A549 (cell line): Measurements from ENCODE around the gene PLA2G7. TPM values are rescaled to one million over a fixed set of nuclear protein-coding genes. Genes with fewer than 3 reads are reported as not detected.
A peak's percentile ranks its signal among the peaks of the same experiment; 100 is the strongest.

Experiments
- ATAC-seq, 2 experiments: fragments of 200-7000 bp in 1 of 2; fragments of >200 bp in 1 of 2; cut with Nextera tagmentation in 1 of 2; cut with Tn5 transposase in 1 of 2; 3 replicates each; pipeline versions ENCODE4 v1.8.0 to v1.9.1; 2018 to 2020; ENCODE audit warnings: mild to moderate bottlenecking in 1 of 2, moderate library complexity in 1 of 2
- CTCF ChIA-PET: fragments of 300-600 bp; sonication (Branson Sonifier 250); formaldehyde crosslinking; extraction: SDS; loops from one replicate; lab custom pipeline; 2021; ENCODE audit warnings: antibody characterized with exemption, inconsistent platforms; lab: Yijun Ruan, JAX
- POLR2A ChIA-PET: fragments of 350-600 bp; formaldehyde crosslinking; extraction: SDS; loops from one replicate; lab custom pipeline; 2021; ENCODE audit warnings: antibody characterized with exemption, inconsistent platforms; lab: Yijun Ruan, JAX
- DNase-seq, 2 experiments: peaks; one replicate each; pipeline versions ENCODE4 v3.0.0 to v3.0.0-alpha.2; 2011 to 2016; ENCODE audit warnings: low read depth in 1 of 2, low spot score in 1 of 2
- FAIRE-seq: peaks from 2 replicates; lab custom pipeline; 2011; peaks lifted over from hg19 to GRCh38; lab: Jason Lieb, UNC
- H3K27ac ChIP-seq, 2 experiments: fragments of >200 bp; sonication (Bioruptor Twin); formaldehyde crosslinking; 3 replicates each; pipeline ENCODE4 v1.5.1; 2016 to 2017
- H3K4me1 ChIP-seq: fragments of >200 bp; sonication (Bioruptor Twin); formaldehyde crosslinking; 3 replicates; pipeline ENCODE4 v1.6.1; 2016
- H3K4me2 ChIP-seq: fragments of >200 bp; sonication (Bioruptor Twin); formaldehyde crosslinking; 3 replicates; pipeline ENCODE4 v1.6.1; 2016
- H3K4me3 ChIP-seq: fragments of >200 bp; sonication (Bioruptor Twin); formaldehyde crosslinking; 3 replicates; pipeline ENCODE4 v1.5.1; 2016
- H3K9me3 ChIP-seq: fragments of >200 bp; sonication (Bioruptor Twin); formaldehyde crosslinking; 3 replicates; pipeline ENCODE4 v1.6.1; 2016
- CEBPB ChIP-seq, 2 experiments: fragments of >200 bp in 1 of 2; sonication (Bioruptor Twin) in 1 of 2; formaldehyde crosslinking in 1 of 2; IDR thresholded peaks; 2 replicates each; pipeline ENCODE4 v1.6.1; 2012 to 2016
- CHD2 ChIP-seq: fragments of 150-350 bp; IDR thresholded peaks from 2 replicates; pipeline ENCODE4 v1.6.1; 2014; ENCODE audit warnings: low read length; ENCODE audit not compliant: partially characterized antibody
- EHMT2 ChIP-seq: fragments of 200-600 bp; sonication (generic); IDR thresholded peaks from 2 replicates; pipeline ENCODE4 v1.6.1; 2016; ENCODE audit warnings: antibody characterized with exemption, low read depth, mild to moderate bottlenecking, moderate library complexity
- FOXS1 ChIP-seq: fragments of 250-450 bp; sonication (Bioruptor Pico); IDR thresholded peaks from 2 replicates; pipeline ENCODE4 v1.5.0; 2020; ENCODE audit warnings: mild to moderate bottlenecking, moderate library complexity
- GATA3 ChIP-seq: IDR thresholded peaks from 2 replicates; pipeline ENCODE4 v1.6.1; 2012; ENCODE audit warnings: borderline replicate concordance
- HEYL ChIP-seq: fragments of 250-450 bp; sonication (Bioruptor Pico); IDR thresholded peaks from 2 replicates; pipeline ENCODE4 v1.8.0; 2021; ENCODE audit warnings: mild to moderate bottlenecking, moderate library complexity
- HOXB13 ChIP-seq: fragments of 250-450 bp; sonication (Bioruptor Pico); IDR thresholded peaks from 2 replicates; pipeline ENCODE4 v1.5.0; 2020; ENCODE audit warnings: low read depth, mild to moderate bottlenecking, moderate library complexity
- HOXB5 ChIP-seq: fragments of 250-450 bp; sonication (Bioruptor Pico); IDR thresholded peaks from 2 replicates; pipeline ENCODE4 v1.5.0; 2020; ENCODE audit warnings: mild to moderate bottlenecking, moderate library complexity
- MAZ ChIP-seq: fragments of 150-350 bp; IDR thresholded peaks from 2 replicates; pipeline ENCODE4 v1.6.1; 2014; ENCODE audit warnings: antibody characterized with exemption, low read depth, low read length, borderline replicate concordance
- NFE2L2 ChIP-seq: fragments of 150-350 bp; conservative IDR thresholded peaks from 2 replicates; pipeline ENCODE4 v1.6.1; 2014; ENCODE audit warnings: low read length
- NPAS2 ChIP-seq: fragments of 250-450 bp; sonication (Bioruptor Pico); IDR thresholded peaks from 2 replicates; pipeline ENCODE4 v1.8.0; 2022; ENCODE audit warnings: mild to moderate bottlenecking, moderate library complexity, borderline replicate concordance
- POLR2A ChIP-seq: IDR thresholded peaks from 2 replicates; pipeline ENCODE4 v1.6.1; 2012; ENCODE audit warnings: mild to moderate bottlenecking, low read length
- RAD21 ChIP-seq, 2 experiments: fragments of >200 bp in 1 of 2; sonication (Bioruptor Twin) in 1 of 2; formaldehyde crosslinking in 1 of 2; IDR thresholded peaks in 1 of 2; conservative IDR thresholded peaks in 1 of 2; 2 replicates in 1 of 2; 3 replicates in 1 of 2; pipeline ENCODE4 v1.6.1; 2012 to 2018; ENCODE audit warnings: inconsistent platforms in 1 of 2
- RARB ChIP-seq: fragments of 250-450 bp; sonication (Bioruptor Pico); IDR thresholded peaks from 2 replicates; pipeline ENCODE4 v1.8.0; 2021; ENCODE audit warnings: mild to moderate bottlenecking, moderate library complexity
- RCOR1 ChIP-seq: fragments of 150-350 bp; IDR thresholded peaks from 2 replicates; pipeline ENCODE4 v1.6.1; 2014; ENCODE audit warnings: antibody characterized with exemption, low read length, low read depth
- RNF2 ChIP-seq: fragments of 200-600 bp; sonication (generic); IDR thresholded peaks from 2 replicates; pipeline ENCODE4 v1.6.1; 2016; ENCODE audit warnings: low read depth, mild to moderate bottlenecking, antibody characterized with exemption, moderate library complexity, borderline replicate concordance
- SMC3 ChIP-seq: fragments of >200 bp; sonication (Bioruptor Twin); formaldehyde crosslinking; IDR thresholded peaks from 3 replicates; pipeline ENCODE4 v1.6.1; 2018; ENCODE audit warnings: inconsistent platforms
- SREBF2 ChIP-seq: fragments of 450-650 bp; IDR thresholded peaks from 2 replicates; pipeline ENCODE4 v1.6.1; 2014; ENCODE audit warnings: mild to moderate bottlenecking, moderate library complexity
- WGBS: methylation state at CpG from one replicate; pipeline ENCODE4 v1.1.6; 2017; ENCODE audit errors: missing lambda C conversion rate; 5-methylcytosine and 5-hydroxymethylcytosine counted together
- polyA plus RNA-seq, 4 experiments: library from polyadenylated mRNA; depleted of rRNA in 3 of 4; stranded (reverse); fragments of >200 nt; fragmentation: RNase III in 1 of 4; extraction: RNeasy Plus Mini Kit Qiagen cat#74134 plus additional on column Dnase treatment in 1 of 4; gene quantifications; 2 replicates in 3 of 4; 3 replicates in 1 of 4; pipeline ENCODE4 v1.2.3, GENCODE V29; 2011 to 2017
- TF ChIP-seq, protein P1 (sequence below): fragments of >200 bp; sonication (Bioruptor Twin); formaldehyde crosslinking; IDR thresholded peaks from 3 replicates; pipeline ENCODE4 v1.6.1; 2016
- TF ChIP-seq, protein P2 (sequence below): fragments of >200 bp; sonication (Bioruptor Twin); formaldehyde crosslinking; IDR thresholded peaks from 3 replicates; pipeline ENCODE4 v1.5.1; 2016

Gene PLA2G7
- polyA plus RNA-seq, 2 of the 4 experiments (the other 2 are of a cell fraction): 0.04 TPM; not detected in 1

DNA sequence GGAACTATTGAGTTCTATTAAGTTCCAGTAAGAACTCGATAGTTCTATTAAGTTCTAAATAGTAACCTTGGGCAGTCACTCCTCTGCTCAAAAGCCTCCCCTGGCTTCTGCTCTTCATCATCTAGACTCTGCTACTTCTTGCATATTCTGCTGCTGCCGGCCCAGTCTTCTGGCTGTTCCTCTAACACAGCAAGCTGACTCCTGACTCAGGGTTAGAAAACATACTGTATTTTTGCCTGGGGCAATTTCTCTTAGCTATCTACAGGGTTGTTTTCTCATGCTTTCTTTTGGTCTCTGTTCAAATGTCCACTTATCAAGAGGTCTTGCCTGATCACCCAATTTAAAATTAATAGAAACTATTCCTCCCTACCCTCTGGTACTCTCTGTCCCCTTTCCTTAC, 67.8 kb downstream of the PLA2G7 start:
- H3K4me2 ChIP-seq: no peak overlapping the region
- WGBS: 48% methylated on average over 2 of the region's 2 CpGs
- DNase-seq: no peak
- POLR2A ChIA-PET: no interaction called here
- no peaks in the 10 kb centered on the region for H3K4me1 ChIP-seq
- no peaks in the 10 kb centered on the region for H3K9me3 ChIP-seq
- no peak for ATAC-seq
- no peak for FAIRE-seq
- CTCF ChIA-PET: no interaction called here
- no peak overlapping the region for H3K27ac ChIP-seq
- H3K4me3 ChIP-seq: no peak overlapping the region
- no peak for TF ChIP-seq HOXB13 (CRISPR knock-in tag)
- TF ChIP-seq RNF2: no peak
- TF ChIP-seq RCOR1: no peak
- TF ChIP-seq NPAS2: no peak
- no peak for TF ChIP-seq NFE2L2
- no peak for TF ChIP-seq CHD2
- TF ChIP-seq RARB (CRISPR knock-in tag): no peak
- no peak for TF ChIP-seq FOXS1 (CRISPR knock-in tag)
- TF ChIP-seq, all 56 proteins: peak for 0

DNA sequence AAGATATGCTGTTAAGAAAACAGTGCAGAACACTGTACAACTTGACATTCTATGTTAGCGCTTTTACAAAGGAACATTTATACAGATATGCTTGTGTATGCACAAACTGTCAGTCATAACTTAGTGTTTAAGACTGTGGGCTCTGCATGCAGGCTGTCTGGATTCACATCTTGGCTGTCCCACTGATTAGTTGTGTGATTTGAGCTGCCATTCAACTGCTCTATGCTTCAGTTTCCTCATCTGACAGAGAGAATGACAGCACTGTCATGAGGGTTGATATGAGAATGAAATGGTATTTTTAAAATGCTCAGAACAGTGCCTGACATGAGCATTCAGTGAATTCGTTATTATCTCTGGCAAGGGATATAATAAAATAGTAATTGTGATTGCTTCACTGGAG, 73.7 kb downstream of the PLA2G7 start:
- ATAC-seq (no peak), FAIRE-seq (no peak), DNase-seq (no peak)
- TF ChIP-seq POLR2A: no peak
- Histone ChIP-seq H3K4me3 (no peak overlapping the region), H3K4me2 (no peak overlapping the region), H3K4me1 (no peaks in the 10 kb centered on the region), H3K9me3 (no peaks in the 10 kb centered on the region), H3K27ac (no peak overlapping the region)
- ChIA-PET POLR2A (no interaction called here), CTCF (no interaction called here)
- 59% methylated on average over 2 of the region's 2 CpGs for WGBS

DNA sequence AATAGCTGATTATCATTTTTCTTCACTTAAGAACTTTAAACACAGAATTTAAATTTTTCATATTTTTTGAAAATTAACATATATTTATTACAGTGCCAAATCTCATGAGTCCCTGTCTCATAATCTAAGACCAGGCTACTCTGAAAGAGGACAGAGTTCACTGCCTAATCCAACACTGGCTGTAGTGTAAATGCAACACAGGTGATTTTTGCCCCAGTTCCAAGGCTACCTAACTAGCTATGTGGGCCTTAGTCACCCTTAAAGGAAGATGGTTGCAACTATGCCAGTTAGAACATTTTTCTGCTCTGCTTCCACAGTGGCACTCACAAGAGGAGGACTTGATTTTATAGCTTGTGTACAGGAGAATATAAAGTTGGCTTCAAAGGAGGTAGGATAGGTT, 77.5 kb downstream of the PLA2G7 start:
- DNase-seq: no peak
- CTCF ChIA-PET: no interaction called here
- POLR2A ChIA-PET: no interaction called here
- H3K27ac ChIP-seq: no peak overlapping the region
- H3K9me3 ChIP-seq: no peaks in the 10 kb centered on the region
- no peak for ATAC-seq
- no peak overlapping the region for H3K4me3 ChIP-seq
- no peak for FAIRE-seq
- TF ChIP-seq RAD21 (conservative IDR thresholded peaks at IDR 0.05 in 1 of 2, IDR thresholded peaks at IDR 0.05 in 1 of 2) (no peak), SREBF2 (no peak), GATA3 (no peak), MAZ (no peak), HOXB5 (CRISPR knock-in tag) (no peak), EHMT2 (no peak), CHD2 (no peak), CEBPB (IDR thresholded peaks at IDR 0.05) (no peak), SMC3 (no peak)
- TF ChIP-seq, protein P1, sequence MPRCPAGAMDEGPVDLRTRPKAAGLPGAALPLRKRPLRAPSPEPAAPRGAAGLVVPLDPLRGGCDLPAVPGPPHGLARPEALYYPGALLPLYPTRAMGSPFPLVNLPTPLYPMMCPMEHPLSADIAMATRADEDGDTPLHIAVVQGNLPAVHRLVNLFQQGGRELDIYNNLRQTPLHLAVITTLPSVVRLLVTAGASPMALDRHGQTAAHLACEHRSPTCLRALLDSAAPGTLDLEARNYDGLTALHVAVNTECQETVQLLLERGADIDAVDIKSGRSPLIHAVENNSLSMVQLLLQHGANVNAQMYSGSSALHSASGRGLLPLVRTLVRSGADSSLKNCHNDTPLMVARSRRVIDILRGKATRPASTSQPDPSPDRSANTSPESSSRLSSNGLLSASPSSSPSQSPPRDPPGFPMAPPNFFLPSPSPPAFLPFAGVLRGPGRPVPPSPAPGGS: no peak
- no peaks in the 10 kb centered on the region for H3K4me1 ChIP-seq
- no peak overlapping the region for H3K4me2 ChIP-seq

DNA sequence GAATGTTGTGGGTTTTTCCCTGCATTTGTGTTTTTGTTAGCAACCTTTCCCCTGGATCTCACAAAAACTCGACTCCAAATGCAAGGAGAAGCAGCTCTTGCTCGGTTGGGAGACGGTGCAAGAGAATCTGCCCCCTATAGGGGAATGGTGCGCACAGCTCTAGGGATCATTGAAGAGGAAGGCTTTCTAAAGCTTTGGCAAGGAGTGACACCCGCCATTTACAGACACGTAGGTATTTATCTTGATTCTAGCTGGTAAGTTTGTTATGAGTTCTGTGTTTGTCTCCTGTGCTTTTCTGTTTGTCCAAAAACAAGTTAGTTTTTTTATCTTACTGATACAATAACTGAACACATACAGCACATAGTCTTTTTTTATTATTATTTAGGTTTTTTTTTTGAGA, 79.4 kb downstream of the PLA2G7 start:
- 53% methylated on average over 6 of the region's 6 CpGs for WGBS
- ChIA-PET CTCF (interaction anchor here (0.6 to 2.0 kb wide), 5 partner anchors 8 to 907 kb away, joined by 3 to 6 read pairs (median 4); no protein-coding TSS in a partner anchor), POLR2A (no interaction called here)
- FAIRE-seq (no peak), ATAC-seq (no peak), DNase-seq (peak; percentile 5 to 37)
- Histone ChIP-seq H3K4me1 (peaks cover 5% of the 10 kb centered on the region; the same call in 1 of the 3 replicates), H3K9me3 (no peaks in the 10 kb centered on the region), H3K4me3 (no peak overlapping the region), H3K4me2 (no peak overlapping the region), H3K27ac (no peak overlapping the region)
- TF ChIP-seq, protein P2, sequence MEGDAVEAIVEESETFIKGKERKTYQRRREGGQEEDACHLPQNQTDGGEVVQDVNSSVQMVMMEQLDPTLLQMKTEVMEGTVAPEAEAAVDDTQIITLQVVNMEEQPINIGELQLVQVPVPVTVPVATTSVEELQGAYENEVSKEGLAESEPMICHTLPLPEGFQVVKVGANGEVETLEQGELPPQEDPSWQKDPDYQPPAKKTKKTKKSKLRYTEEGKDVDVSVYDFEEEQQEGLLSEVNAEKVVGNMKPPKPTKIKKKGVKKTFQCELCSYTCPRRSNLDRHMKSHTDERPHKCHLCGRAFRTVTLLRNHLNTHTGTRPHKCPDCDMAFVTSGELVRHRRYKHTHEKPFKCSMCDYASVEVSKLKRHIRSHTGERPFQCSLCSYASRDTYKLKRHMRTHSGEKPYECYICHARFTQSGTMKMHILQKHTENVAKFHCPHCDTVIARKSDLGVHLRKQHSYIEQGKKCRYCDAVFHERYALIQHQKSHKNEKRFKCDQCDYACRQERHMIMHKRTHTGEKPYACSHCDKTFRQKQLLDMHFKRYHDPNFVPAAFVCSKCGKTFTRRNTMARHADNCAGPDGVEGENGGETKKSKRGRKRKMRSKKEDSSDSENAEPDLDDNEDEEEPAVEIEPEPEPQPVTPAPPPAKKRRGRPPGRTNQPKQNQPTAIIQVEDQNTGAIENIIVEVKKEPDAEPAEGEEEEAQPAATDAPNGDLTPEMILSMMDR: peak; percentile 17; the same call in 1 of the 3 replicates
- TF ChIP-seq HEYL (CRISPR knock-in tag): no peak

Other genes with a start within 250 kb of the PLA2G7 start
- gene RCAN2, start 243.9 kb downstream of the PLA2G7 start, polyA plus RNA-seq (2011; rRNA removed): not detected in 2 replicates
- gene RCAN2, start 243.9 kb downstream of the PLA2G7 start, polyA plus RNA-seq (2017; fragmentation: RNase III; extraction: RNeasy Plus Mini Kit Qiagen cat#74134 plus additional on column Dnase treatment): not detected in 3 replicates
- 0.48 and 0.78 TPM in 2 replicates for gene CYP39A1, start 82.6 kb downstream of the PLA2G7 start, polyA plus RNA-seq (2011; rRNA removed)
- gene CYP39A1, start 82.6 kb downstream of the PLA2G7 start, polyA plus RNA-seq (2017; fragmentation: RNase III; extraction: RNeasy Plus Mini Kit Qiagen cat#74134 plus additional on column Dnase treatment): 0.07 to 0.26 TPM (median 0.22 TPM) in 3 replicates
- 3.5 and 4.7 TPM in 2 replicates for gene SLC25A27, start 82.4 kb downstream of the PLA2G7 start, polyA plus RNA-seq (2011; rRNA removed)
- gene SLC25A27, start 82.4 kb downstream of the PLA2G7 start, polyA plus RNA-seq (2017; fragmentation: RNase III; extraction: RNeasy Plus Mini Kit Qiagen cat#74134 plus additional on column Dnase treatment): 0.98 to 1.9 TPM (median 1.4 TPM) in 3 replicates
- 0.03 TPM in 2 replicates for gene TDRD6, start 47.5 kb downstream of the PLA2G7 start, polyA plus RNA-seq (2011; rRNA removed)
- not detected in 3 replicates for gene TDRD6, start 47.5 kb downstream of the PLA2G7 start, polyA plus RNA-seq (2017; fragmentation: RNase III; extraction: RNeasy Plus Mini Kit Qiagen cat#74134 plus additional on column Dnase treatment)
- not detected in 2 replicates for gene ANKRD66, start 11.6 kb upstream of the PLA2G7 start, polyA plus RNA-seq (2011; rRNA removed)
- gene ANKRD66, start 11.6 kb upstream of the PLA2G7 start, polyA plus RNA-seq (2017; fragmentation: RNase III; extraction: RNeasy Plus Mini Kit Qiagen cat#74134 plus additional on column Dnase treatment): not detected in 3 replicates
- gene MEP1A, start 58.0 kb upstream of the PLA2G7 start, polyA plus RNA-seq (2011; rRNA removed): not detected in 2 replicates
- gene MEP1A, start 58.0 kb upstream of the PLA2G7 start, polyA plus RNA-seq (2017; fragmentation: RNase III; extraction: RNeasy Plus Mini Kit Qiagen cat#74134 plus additional on column Dnase treatment): not detected in 3 replicates
- not detected in 2 replicates for gene ADGRF5, start 186.6 kb upstream of the PLA2G7 start, polyA plus RNA-seq (2011; rRNA removed)
- not detected in 3 replicates for gene ADGRF5, start 186.6 kb upstream of the PLA2G7 start, polyA plus RNA-seq (2017; fragmentation: RNase III; extraction: RNeasy Plus Mini Kit Qiagen cat#74134 plus additional on column Dnase treatment)